Measurements from ENCODE around the gene TIPIN.
"Not testable (repeated sequence)": the region's sequence is repeated elsewhere in the genome, so short reads cannot be mapped to it uniquely, and the experiment has no call there.

DNA sequence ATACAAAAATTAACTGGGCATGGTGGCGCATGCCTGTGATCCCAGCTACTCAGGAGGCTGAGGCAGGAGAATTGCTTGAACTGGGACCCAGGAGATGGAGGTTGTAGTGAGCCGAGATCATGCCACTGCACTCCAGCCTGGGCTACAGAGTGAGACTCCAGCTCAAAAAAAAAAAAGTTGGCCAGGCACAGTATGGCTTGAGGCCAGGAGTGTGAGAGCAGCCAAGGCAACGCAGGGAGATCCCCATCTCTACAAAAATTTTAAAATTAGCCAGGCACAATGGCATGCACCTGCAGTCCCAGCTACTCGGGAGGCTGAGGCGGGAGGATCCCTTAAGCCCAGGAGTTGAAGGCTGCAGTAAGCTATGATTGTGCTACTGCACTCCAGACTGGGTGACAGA is 8.0 kb downstream of the TIPIN start:
- not testable (repeated sequence) for TF ChIP-seq POLR2AphosphoS5 (IDR thresholded peaks at IDR 0.05; ENCODE audit: low read depth, low read length); SIN3A (IDR thresholded peaks at IDR 0.05; ENCODE audit: borderline replicate concordance, low read depth, low read length); EP300 (IDR thresholded peaks at IDR 0.05; ENCODE audit: borderline replicate concordance in 1 of 2, low read depth in 1 of 2, low read length in 1 of 2); ZBTB33 (IDR thresholded peaks at IDR 0.05; ENCODE audit: borderline replicate concordance, low read depth); RXRA (IDR thresholded peaks at IDR 0.05; ENCODE audit: borderline replicate concordance, low read depth); REST (IDR thresholded peaks at IDR 0.05; ENCODE audit: low read depth, low read length); FOXM1 (IDR thresholded peaks at IDR 0.05; ENCODE audit: low read depth); YY1 (IDR thresholded peaks at IDR 0.05; ENCODE audit: low read depth); CHD2 (IDR thresholded peaks at IDR 0.05; ENCODE audit: low read length, partially characterized antibody); GABPA (IDR thresholded peaks at IDR 0.05; ENCODE audit: low read depth); USF1 (IDR thresholded peaks at IDR 0.05; ENCODE audit: borderline replicate concordance, low read depth)
- TF ChIP-seq, protein P1, sequence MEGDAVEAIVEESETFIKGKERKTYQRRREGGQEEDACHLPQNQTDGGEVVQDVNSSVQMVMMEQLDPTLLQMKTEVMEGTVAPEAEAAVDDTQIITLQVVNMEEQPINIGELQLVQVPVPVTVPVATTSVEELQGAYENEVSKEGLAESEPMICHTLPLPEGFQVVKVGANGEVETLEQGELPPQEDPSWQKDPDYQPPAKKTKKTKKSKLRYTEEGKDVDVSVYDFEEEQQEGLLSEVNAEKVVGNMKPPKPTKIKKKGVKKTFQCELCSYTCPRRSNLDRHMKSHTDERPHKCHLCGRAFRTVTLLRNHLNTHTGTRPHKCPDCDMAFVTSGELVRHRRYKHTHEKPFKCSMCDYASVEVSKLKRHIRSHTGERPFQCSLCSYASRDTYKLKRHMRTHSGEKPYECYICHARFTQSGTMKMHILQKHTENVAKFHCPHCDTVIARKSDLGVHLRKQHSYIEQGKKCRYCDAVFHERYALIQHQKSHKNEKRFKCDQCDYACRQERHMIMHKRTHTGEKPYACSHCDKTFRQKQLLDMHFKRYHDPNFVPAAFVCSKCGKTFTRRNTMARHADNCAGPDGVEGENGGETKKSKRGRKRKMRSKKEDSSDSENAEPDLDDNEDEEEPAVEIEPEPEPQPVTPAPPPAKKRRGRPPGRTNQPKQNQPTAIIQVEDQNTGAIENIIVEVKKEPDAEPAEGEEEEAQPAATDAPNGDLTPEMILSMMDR (IDR thresholded peaks at IDR 0.05): not testable (repeated sequence)
- TF ChIP-seq, protein P2, sequence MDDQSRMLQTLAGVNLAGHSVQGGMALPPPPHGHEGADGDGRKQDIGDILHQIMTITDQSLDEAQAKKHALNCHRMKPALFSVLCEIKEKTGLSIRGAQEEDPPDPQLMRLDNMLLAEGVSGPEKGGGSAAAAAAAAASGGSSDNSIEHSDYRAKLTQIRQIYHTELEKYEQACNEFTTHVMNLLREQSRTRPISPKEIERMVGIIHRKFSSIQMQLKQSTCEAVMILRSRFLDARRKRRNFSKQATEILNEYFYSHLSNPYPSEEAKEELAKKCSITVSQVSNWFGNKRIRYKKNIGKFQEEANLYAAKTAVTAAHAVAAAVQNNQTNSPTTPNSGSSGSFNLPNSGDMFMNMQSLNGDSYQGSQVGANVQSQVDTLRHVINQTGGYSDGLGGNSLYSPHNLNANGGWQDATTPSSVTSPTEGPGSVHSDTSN (IDR thresholded peaks at IDR 0.05): not testable (repeated sequence)
